Activated T-cell treated with anti-CD3 and anti-CD28 coated beads for 48 hours (primary cell): ENCODE results near the gene CST9L.

Experiments used
- DNase-seq: peaks from one replicate; pipeline ENCODE4 v3.0.0-alpha.2; 2020; ENCODE audit warnings: low read depth

The CST9L gene

DNA sequence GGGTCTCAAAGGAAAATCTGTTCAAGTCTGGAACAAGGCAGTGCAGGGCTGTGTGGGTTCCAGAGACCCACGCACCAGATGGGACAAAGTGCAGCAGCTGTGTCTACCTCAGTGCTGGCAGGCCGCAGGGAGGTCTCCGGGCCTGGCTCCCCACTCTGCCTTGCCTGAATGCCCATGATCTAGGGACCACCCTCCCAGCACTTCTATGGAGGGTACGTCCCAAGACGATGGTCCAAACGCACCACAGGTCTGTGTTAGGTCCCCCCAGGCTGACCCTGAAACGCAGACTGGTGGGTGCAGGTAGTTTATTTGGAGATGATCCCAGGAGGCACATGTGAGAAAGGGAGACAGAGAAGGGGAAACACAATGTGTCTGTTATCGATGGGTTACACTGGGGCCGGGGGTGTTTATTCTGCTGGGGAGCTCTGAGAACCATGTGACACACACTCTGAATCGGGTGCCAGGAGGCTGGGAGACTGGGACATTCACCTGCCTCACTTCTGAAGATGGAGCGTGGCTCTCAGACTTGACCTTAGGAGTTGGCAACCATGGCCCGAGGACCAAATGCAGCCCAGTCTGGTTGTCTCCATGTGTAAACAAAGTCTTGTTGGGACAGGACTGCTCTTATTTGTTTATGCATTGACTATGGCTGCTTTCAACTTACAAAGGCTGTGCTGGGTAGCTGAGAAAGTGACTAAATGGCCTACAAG lies 21.7 kb downstream of the CST9L start:
- no peak for DNase-seq

DNA sequence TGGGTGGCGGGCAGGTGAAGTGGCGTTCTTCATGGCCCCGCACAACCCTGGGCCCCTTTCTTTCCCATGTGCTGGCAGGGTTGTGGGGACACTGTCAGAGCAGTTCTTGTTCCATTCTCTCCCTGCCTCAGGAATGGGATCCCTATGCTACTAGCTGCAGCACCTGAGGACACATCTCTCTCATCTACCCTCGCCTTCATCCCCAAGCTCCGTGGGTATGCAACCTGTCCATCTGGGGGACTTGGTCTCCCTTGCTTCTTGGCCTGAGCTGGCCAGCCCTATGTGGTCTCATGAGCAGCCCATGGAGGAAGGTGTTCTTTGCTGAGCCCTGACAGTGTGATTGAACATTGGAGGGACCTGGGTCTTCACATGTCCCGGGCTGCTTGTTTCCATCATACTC lies 24.2 kb downstream of the CST9L start:
- DNase-seq, result no peak

DNA sequence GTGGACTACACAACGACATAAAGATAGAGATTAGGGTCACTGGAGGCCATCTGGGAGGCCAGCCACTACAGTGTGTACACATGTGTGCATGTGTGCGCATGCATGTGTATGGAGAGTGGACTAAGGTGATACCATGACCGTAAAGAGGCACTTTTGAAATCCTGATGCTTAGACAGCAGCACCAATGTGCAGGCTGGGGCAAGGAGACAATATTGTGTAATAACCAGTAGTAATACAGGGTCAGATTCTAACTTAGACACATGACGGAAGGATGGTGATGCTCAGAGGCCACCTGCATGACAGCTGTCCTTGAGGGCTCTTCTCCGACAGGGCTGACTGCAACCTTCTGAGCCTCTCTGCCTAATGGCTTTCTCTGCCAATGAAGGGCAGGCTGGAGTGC lies 25.5 kb downstream of the CST9L start:
- no peak for DNase-seq

DNA sequence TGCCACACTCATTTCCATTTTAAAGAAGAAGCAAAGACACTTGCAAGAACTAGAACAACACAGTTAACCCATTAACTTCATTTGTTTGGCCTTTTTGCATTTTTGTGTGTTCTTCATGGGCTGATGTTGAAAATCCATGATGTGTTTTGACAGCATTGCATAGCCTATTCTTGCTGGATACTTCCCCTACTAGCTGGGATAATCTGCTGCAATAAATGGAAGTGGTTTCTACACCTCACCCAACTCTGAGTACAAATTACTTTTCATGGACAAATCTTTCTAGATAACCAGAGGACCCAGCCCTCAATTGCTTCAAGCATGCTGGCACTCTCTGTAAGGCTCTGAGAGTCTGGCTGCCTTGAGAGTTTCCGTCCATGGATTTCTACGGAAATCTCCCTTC lies 26.5 kb downstream of the CST9L start:
- no peak for DNase-seq

DNA sequence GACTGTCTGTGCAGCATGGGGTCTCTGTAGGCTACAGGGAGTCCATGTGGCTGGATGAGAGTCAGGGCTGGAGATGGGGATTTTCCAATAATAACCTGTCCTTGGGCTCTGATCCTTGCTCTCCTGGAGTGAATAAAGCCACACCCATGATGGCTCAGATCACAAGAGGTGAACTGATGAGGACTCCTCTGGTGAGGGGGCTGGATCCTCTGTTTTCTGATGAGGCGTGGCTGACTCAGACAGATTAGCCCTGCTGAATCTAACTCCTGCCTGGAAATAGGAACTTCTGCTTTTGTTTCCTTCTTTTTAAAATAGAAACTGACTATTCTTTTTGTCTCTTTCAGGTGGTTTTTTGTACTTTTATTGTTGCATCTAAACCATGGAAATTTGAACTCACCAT lies 27.0 kb downstream of the CST9L start:
- no peak for DNase-seq

DNA sequence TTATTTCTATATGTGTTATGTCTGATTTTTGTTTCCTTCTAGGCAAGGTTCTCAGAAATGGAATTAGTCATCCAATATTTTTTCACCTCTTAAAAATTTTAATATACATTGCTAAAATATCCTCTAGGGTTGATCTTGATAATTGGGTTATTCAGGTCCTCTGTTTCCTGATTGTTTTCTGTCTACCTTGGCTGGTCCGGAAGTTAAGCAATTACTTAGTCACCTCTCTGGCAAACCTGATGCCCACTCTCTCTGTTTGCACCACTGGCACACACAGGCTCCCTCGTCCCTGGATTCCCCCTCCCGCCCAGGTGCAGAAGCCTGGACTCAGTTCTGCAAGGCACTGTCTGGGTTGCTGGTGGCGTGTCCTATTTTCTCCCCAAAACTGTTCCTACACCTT lies 27.7 kb downstream of the CST9L start:
- DNase-seq, result no peak

DNA sequence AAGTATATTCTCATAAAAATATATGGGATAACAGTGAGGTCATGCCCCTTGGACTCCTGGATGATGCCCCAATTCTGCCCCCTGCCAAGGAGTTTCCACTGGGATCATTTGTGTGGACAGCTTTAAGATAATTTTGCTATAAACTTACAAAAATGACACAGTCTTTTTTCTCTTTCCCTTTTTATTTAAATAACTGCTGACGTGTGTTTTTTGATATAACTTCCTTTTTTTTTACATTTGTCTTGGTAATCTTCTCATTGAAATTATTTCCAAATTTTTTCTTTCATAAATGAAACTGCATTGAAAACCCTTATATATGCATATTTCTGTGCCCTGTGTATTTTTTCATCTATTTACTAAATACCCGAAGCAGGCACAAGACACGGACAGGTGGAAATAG lies 31.3 kb downstream of the CST9L start:
- no peak for DNase-seq

DNA sequence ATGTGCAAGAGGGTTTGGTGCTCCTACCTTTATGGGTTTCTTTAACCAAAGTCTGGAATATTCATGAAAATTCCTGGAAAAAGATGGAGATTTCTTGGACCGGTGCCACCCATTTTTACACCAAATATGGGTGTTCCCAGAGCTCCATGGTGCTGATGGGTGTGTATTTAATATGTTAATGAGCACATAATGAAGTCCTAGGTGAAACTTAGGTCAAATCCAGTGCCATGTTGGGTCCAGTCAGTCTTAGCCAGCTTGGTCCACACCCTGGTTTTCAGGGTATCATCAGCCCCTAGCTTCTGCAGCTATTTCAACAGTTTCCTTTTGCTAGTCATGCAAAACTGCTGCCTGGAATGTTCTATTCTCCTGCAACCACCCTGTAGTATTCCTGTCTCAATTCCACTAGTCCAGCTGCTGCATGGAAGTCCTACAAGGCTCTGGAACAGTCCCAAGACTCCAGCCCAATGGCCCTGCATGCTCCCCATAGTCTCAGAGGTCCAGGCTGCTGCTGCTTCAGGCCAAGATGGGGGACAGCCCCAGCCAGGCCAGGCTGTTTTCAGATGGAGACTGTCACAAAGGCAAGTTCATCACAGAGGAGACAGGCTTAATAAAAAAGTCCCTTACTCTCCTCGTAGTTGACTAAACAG lies 31.8 kb downstream of the CST9L start:
- DNase-seq, result no peak

DNA sequence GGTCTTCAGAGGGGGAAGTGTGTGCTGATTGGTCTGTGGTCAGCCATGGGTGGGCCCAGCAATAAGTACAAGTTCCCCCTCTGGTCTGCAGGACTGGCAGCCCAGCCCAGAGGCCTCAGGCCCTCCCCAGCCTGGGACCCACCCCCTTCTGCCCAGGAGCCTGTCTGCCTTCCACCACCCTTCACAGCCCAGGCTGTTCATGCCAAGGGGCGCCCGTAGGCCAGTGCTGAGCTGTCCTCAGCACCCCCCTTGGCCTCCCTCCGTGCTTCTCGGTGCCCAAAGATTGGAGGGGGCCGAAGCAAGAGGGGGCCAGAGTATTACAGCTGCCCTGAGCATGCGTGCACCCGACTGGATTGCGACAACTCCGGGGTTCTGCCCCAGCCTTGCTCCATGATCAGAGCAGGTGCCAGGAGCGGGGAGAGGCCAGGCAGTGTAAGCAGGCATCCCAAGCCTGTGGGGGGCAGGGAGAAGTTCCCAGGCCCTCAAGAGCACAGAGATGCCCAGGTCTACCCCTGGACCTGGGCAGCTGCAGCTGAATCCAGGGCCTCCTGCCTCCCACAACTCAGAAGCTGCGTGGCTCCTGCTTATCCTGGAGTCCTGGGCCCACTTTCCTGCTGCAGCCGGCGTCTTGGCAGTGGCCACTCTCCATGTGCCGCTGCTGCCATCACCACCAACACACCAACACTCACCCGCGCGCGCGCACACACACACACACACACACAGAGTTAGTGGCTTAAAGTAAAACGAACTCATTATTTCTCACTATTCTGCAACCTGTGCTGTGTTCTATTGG lies 33.3 kb downstream of the CST9L start:
- no peak for DNase-seq

DNA sequence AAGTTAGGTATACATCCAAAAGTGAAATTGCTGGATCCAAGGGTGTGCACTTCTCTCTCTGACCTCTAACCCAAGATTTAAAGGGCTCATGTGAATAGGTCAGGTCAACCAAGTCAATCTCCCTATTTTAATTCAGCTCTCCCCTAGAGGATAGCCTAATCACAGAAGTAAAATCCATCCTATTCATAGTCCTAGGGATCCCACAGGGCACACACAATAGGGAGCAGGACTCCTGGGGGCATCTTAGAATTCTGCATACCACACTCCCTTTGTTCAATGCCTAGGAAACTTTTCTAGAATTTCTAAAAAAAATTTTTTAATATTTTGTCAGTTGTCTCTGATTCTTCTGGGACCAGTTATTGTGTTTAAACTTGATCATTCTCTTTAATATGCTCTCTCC lies 35.1 kb downstream of the CST9L start:
- DNase-seq, result no peak

DNA sequence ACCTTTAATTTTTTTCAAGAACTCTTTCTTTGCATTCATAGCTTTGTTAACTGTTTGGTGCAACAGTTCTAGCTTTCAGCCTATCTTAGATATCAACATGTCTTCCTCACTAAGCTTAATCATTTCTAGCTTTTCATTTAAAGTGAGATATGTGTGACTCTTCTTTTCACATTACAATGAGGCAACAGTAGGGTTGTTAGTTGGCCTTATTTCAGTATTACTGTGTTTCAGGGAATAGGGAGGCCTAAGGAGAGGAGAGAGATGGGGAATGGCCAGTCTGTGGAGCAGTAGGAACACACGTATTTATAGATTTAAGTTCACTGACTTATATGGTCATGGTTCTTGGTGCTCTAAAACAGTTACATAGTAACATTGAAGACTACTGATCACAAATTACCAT lies 35.8 kb downstream of the CST9L start:
- DNase-seq, result no peak

DNA sequence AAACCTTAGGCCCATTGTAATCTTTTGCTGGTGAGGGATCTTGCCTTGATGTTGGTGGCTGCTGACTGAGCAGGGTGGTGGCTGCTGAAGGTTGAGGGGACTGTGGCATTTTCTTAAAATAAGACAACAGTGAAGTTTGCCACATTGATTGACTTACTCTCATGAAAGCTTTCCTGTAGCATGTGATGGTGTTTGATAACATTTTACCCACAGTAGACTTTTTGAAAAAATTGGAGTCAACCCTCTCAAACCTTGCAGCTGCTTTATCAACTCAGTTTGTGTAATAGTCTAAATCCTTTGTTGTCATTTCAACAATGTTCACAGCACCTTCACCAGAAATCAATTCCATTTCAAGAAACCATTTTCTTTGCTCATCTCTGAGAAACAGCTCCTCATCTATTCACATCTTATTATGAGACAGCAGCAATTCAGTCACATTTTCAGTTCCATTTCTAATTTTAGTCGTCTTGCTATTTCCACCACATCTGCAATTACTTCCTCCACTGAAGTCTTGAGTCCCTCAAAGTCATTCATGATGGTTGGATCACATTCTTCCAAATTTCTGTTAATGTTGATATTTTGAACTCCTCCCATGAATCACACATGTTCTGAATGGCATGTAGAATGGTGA lies 37.2 kb downstream of the CST9L start:
- DNase-seq, result no peak

DNA sequence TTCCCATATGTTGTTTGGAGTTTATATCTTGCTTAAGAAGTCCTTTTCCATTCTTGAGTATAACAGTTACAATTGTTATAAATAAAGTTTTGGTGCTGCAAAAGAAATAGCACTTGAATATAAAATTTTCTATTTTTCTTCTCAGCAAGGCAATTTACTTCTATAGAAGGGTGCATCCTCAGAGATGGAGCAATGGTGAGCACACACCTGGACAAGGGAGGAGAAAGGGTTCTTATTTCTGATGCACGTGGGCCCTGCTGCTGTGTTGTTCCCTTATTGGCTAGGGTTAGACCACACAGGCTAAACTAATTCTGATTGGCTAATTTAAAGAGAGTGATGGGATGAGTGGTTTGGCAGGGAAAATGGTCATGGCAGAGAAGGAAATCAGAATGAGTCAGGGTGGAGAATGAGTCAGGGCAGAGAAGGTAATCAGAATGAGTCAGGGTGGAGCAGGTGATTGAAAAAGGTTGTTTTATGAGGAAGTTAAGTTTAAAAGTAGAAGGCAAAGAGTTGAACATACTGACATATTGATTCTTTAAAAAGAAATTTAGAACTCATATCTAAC lies 39.3 kb downstream of the CST9L start:
- DNase-seq, result no peak

DNA sequence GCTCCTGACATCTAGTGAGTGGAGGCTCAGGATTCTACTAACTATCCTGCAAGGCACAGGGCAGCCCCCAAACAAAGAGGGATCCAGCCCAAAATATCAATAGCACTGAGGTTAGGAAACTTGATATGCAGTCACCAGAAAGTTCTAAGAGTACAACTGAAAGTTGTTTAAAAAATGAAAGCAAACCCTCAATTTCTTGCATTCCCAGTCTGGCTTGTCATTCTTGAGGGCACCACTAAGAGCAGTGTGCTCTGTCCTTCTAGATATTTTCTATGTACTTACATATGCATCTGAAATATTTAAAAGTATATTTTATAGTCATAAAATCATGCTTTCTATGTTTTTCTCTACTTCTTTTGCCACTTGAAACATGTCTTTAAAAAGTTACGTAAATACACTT lies 41.4 kb downstream of the CST9L start:
- DNase-seq, result no peak

DNA sequence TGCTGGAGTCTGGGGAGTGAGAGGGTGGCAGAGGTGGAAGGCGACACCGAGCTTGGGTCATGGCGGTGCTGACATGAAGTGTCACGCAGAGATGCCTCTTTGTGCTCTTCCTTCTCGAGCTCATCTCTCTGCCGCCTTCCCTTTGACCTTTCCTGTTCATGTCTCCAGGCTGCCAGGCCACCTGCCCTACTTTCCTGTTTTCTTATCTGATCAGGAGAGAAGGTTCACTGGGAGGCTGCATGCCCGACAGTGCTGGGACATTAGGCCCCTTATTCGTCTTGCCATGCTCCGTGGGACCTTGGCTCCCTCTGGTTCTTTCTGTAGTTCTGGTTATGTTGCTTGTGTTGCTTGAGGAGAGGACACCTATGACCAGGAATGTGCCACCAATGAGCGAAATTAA lies 44.1 kb downstream of the CST9L start:
- no peak for DNase-seq

DNA sequence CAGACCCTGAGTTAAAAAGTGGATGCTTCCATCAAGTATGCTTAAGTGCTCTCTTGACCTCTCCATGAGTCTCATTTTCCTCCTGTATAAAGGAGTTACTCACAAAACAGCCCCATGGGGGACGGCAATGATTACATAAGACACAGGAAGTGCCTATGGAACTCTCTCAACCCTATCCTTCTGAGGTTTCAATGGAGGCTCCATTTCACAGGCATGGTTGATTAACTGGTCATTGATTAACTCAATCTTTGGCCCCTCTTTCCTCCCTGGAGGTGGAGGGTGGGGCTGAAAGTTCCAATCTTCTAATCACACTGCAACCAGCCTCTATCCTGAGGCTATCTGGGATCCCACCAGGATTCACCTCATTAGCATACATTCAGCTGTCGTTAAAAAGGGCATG lies 48.1 kb downstream of the CST9L start:
- no peak for DNase-seq

DNA sequence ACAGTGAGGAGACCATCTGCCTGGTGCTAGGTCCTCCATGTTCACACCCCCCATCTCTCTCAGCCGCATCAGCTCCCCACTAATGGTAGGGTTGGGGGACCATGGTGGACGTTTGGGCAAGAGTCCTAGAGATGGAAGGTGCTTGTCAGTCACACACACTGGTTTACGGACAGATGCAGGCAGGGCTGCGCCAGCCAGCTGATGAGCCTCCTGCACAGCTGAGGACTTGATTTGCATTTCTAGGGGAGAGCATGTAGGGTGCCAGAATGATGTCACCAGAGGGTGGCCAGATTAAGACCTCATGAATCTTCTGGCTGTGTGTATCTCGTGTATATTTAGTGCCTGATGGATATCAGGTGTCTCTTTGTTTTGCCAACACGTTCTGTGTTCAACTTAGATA lies 48.7 kb downstream of the CST9L start:
- DNase-seq, result no peak

DNA sequence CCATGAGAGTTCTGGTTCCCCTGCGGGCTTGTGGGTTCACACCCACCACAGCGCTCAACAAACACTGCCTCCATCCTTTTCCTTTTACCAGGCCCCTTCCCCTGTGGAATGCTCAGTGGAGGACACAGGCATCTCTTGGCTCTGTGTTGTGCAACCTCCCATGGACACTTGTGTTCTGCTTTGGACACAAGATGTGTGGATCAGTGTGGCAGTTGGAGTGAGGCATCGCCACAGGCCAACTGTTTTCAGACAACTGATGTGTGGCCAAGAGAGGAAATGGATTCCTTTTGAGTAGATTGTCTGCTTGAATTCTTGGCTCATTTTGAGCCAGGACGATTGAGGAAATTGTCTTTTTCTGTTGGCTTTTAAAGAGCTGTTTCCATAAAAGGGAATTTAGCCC lies 50.6 kb downstream of the CST9L start:
- DNase-seq, result no peak

DNA sequence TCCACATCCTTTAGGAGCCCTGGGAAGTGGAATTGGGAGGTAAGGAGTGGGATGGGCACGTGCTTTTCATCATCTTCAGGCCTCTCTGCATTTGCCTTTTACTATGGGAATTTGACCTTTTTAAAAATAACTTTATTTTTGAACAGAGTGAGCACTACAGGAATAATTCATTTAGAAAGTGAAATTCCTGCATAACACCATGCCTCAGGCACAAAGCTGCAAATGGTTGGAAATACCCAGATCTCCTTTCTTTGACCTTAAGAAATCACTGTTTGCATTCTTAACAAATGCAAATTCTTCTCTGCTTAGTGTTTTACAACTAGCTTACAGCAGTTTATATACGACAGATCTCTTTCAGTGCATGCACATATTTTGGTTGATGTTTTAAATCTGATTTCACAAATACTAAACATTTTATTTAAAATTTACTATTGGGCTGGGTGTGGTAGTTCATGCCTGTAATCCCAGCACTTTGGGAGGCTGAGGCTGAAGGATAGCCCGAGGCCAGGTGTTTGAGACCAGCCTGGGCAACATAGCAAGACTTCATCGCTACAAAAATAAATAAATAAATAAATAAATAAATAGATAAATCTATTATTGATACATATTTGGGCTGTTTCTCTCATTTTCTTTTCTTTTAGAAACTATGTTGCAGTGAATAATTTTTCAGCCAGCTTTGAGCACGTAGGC lies 52.9 kb downstream of the CST9L start:
- DNase-seq, result no peak

DNA sequence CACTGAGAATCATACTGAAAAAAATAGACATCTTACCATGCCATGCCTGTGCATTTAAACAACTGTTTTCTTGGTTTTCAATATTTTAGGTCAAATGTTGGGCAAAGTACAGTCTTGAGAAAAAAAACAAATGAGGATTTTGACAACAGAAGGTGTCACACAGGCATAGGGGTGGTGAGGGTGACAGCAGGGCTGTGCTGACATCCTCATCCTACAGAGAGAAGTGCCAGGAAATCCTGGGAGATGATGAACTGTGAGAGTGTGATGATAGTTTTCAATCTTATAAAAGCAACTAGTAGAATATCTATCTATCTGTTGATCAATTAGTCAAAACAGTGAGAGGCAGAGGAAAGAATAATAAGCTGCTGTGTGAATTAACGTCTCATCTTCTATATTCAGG lies 53.4 kb downstream of the CST9L start:
- no peak for DNase-seq
